Uterus (tissue), 4 donors: Measurements from ENCODE around the gene S100PBP. TPM values are rescaled to one million over a fixed set of nuclear protein-coding genes. Genes with fewer than 3 reads are reported as not detected.
"Not testable (repeated sequence)": the region's sequence is repeated elsewhere in the genome, so short reads cannot be mapped to it uniquely, and the experiment has no call there.

Experiments used
- DNase-seq, 2 donors: peaks; one replicate each; pipeline ENCODE4 v3.0.0-alpha.2; 2019 to 2020
- H3K27ac ChIP-seq, 2 donors: fragments of 200-600 bp; sonication (generic); 1 replicate in 1 of 2; 2 replicates in 1 of 2; pipeline ENCODE4 v1.5.1; 2016 to 2018
- H3K27me3 ChIP-seq, 2 donors: fragments of 200-600 bp; sonication (generic); one replicate each; pipeline ENCODE4 v1.5.1; 2018 to 2019; ENCODE audit warnings: control low read depth in 1 of 2
- H3K36me3 ChIP-seq, 2 donors: fragments of 200-600 bp; sonication (generic); one replicate each; pipeline ENCODE4 v1.5.1; 2019; ENCODE audit warnings: control low read depth in 1 of 2
- H3K4me1 ChIP-seq, 2 donors: fragments of 200-600 bp; sonication (generic); one replicate each; pipeline ENCODE4 v1.5.1; 2018 to 2019; ENCODE audit warnings: control low read depth in 1 of 2
- H3K4me3 ChIP-seq, 2 donors: fragments of 200-600 bp; sonication (generic); 1 replicate in 1 of 2; 2 replicates in 1 of 2; pipeline ENCODE4 v1.5.1; 2018 to 2019; ENCODE audit warnings: mild to moderate bottlenecking in 1 of 2
- H3K9me3 ChIP-seq, 2 donors: fragments of 200-600 bp; sonication (generic); one replicate each; pipeline ENCODE4 v1.5.1; 2019; ENCODE audit warnings: control low read depth in 1 of 2
- POLR2A ChIP-seq, 2 donors: fragments of 450-650 bp; IDR thresholded peaks; one replicate each; pipeline ENCODE4 v1.6.1; 2016; ENCODE audit warnings: antibody characterized with exemption in 2 of 2, mild to moderate bottlenecking in 1 of 2, moderate library complexity in 1 of 2
- intact Hi-C: fragments of 100-400 bp; cut with DNase I; formaldehyde crosslinking; loops from one replicate; pipeline ENCODE4 v1.15.1; 2023; ENCODE audit warnings: low total_unique reads
- total RNA-seq, 4 donors: library from RNA; depleted of rRNA in 3 of 4; stranded (reverse); fragments of >200 nt in 3 of 4; gene quantifications; one replicate each; pipeline versions ENCODE4 v1.1.0 to v1.2.4, GENCODE V29; 2014 to 2023
- TF ChIP-seq, protein P1 (sequence below), 4 experiments: fragments of 200-600 bp in 2 of 4; fragments of 450-650 bp in 2 of 4; sonication (generic) in 2 of 4; IDR thresholded peaks; one replicate each; pipeline ENCODE4 v1.5.1; 2016 to 2019; ENCODE audit warnings: antibody characterized with exemption in 4 of 4, mild to moderate bottlenecking in 2 of 4, moderate library complexity in 1 of 4
- donor health status: DM: yes; HTN: yes; CAD: no.

Gene S100PBP
- total RNA-seq, 4 donors from 2014 or later: 50.2 to 168 (median 76.4) TPM

DNA sequence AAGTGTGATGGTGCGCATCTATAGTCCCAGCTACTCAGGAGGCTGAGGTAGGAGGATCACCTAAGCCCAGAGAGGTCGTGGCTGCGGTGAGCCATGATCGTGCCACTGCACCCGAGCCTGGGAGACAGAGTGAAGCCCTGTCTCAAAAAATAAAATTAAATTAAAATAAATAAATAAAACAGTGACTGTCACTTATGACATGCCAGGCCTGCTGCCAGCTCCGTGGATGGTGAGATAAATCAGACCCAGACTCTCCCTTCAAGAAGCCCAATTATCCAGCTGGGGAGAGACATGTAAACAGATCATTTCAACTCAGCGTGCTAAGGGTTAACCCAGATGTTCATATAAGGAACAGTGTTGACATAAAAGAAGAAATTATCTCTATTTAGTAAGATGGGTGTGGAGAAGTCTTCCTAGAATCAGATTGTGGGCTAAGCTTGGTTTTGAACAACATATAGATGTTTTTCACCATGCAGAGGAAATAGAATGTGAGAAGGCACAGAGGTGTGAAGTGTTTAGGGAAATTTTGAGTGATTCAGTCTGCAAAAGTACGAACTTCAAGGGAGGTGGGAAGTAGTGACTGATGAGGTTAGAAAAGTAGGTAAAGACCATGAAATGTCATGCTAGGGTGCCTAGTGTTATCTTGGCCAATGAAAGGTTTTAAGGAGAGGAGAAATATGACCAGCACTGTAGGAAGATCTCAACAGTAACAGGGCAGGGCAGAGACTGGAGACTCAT lies 18.6 kb upstream of the S100PBP start:
- no peak for DNase-seq
- no peaks in the 10 kb centered on the region for H3K27me3 ChIP-seq
- H3K4me3 ChIP-seq: no peak overlapping the region
- H3K27ac ChIP-seq: no peak overlapping the region
- no peaks in the 10 kb centered on the region for H3K4me1 ChIP-seq
- H3K9me3 ChIP-seq: no peaks in the 10 kb centered on the region
- TF ChIP-seq, protein P1, sequence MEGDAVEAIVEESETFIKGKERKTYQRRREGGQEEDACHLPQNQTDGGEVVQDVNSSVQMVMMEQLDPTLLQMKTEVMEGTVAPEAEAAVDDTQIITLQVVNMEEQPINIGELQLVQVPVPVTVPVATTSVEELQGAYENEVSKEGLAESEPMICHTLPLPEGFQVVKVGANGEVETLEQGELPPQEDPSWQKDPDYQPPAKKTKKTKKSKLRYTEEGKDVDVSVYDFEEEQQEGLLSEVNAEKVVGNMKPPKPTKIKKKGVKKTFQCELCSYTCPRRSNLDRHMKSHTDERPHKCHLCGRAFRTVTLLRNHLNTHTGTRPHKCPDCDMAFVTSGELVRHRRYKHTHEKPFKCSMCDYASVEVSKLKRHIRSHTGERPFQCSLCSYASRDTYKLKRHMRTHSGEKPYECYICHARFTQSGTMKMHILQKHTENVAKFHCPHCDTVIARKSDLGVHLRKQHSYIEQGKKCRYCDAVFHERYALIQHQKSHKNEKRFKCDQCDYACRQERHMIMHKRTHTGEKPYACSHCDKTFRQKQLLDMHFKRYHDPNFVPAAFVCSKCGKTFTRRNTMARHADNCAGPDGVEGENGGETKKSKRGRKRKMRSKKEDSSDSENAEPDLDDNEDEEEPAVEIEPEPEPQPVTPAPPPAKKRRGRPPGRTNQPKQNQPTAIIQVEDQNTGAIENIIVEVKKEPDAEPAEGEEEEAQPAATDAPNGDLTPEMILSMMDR (IDR thresholded peaks at IDR 0.05): no peak
- TF ChIP-seq POLR2A (IDR thresholded peaks at IDR 0.05): no peak
- H3K36me3 ChIP-seq: no peaks in the 10 kb centered on the region
- intact Hi-C loops: no loop called here

DNA sequence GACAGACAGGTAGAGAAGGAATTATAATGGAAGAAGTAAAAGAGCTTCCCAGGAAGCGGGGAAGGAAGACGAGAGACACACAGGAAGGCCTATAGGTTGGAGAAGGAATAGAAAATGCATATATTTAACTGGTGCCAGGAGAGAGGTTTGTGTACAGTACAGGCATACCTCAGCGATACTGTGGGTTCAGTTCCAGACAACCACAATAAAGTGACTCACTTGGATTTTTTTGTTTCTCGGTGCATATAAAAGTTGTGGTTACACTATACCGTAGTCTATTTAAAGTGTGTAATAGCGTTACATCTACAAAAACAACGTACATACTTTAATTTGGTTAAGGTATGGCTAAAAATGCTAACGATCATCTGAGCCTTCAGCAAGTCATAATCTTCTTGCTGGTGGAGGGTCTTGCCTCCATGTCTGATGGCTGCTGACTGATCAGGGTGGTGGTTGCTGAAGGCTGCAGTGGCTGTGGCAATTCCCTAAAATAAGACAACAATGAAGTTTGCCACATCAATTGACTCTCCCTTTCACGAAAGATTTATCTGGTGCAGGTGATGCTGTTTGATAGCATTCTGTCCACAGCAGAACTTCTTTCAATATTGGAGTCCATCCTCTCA lies 16.2 kb upstream of the S100PBP start:
- intact Hi-C loops: no loop called here
- no peak for DNase-seq

DNA sequence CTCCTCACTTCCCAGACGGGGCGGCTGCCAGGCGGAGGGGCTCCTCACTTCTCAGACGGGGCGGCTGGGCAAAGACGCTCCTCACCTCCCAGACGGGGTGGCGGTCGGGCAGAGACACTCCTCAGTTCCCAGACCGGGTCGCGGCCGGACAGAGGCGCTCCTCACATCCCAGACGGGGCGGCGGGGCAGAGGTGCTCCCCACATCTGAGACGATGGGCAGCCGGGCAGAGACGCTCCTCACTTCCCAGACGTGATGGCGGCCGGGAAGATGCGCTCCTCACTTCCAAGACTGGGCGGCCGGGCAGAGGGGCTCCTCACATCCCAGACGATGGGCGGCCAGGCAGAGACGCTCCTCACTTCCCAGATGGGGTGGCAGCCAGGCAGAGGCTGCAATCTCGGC lies 13.0 kb upstream of the S100PBP start:
- H3K4me3 ChIP-seq, H3K4me1 ChIP-seq, DNase-seq, intact Hi-C loops, H3K27me3 ChIP-seq, H3K9me3 ChIP-seq, H3K36me3 ChIP-seq, H3K27ac ChIP-seq: not testable (repeated sequence)

More for the DNA sequence above, 16.2 kb upstream of the S100PBP start:
- Histone ChIP-seq H3K27ac (no peak overlapping the region), H3K9me3 (no peaks in the 10 kb centered on the region), H3K36me3 (no peaks in the 10 kb centered on the region), H3K4me3 (no peak overlapping the region), H3K27me3 (no peaks in the 10 kb centered on the region), H3K4me1 (no peaks in the 10 kb centered on the region)
- no peak for TF ChIP-seq POLR2A (IDR thresholded peaks at IDR 0.05)
- TF ChIP-seq, protein P1 (IDR thresholded peaks at IDR 0.05): no peak

DNA sequence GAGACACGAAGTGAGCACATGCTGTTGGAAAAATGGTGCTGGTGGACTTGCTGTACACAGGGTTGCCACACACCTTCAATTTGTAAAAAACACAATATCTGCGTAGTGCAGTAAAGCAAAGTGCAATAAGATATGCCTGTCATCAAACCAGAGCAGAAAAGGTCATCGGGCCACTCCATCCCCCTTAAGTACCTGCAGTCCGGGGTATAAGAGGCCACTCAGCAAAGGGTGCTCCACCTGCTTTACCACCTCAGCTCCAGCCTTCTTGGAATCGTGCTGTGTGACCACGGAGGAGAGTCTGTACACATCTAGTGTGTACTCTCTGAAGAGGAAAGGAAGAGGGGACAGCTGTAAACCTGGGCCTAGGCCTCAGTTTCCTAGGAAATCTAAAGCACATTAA lies 11.2 kb upstream of the S100PBP start:
- TF ChIP-seq POLR2A (IDR thresholded peaks at IDR 0.05): no peak
- TF ChIP-seq, protein P1 (IDR thresholded peaks at IDR 0.05): no peak
- H3K27ac ChIP-seq: no peak overlapping the region
- H3K4me3 ChIP-seq: no peak overlapping the region
- no peaks in the 10 kb centered on the region for H3K36me3 ChIP-seq
- H3K27me3 ChIP-seq: no peaks in the 10 kb centered on the region
- intact Hi-C loops: no loop called here
- DNase-seq: no peak
- H3K9me3 ChIP-seq: no peaks in the 10 kb centered on the region
- no peaks in the 10 kb centered on the region for H3K4me1 ChIP-seq

DNA sequence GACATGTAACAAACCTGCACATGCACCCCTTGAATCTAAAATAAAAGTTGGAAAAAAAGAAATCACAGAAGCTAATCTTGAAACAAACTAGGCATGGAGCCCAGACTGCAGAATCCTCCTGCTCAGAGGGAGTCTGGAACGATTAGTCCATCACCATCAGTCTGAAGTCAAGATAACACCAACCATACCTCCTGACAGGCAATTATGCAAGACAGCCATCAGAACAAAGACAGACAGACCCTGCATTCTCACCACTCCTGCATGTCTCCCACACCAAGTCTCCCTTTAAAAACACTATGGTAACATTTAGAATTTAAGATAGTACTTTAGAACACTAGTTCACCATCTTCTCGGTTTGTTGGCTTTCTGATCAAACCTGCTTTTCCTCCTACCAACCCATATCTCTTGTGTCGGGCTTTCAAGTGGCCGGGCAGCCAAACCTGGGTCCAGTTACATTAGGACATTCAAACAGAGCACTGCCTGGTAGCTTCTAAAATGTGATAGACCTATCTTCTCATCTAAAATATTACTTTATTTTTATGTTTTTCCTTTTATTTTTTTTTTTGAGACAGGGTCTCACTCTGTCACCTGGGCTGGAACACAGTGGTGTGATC lies 10.4 kb upstream of the S100PBP start:
- no peaks in the 10 kb centered on the region for H3K27me3 ChIP-seq
- H3K27ac ChIP-seq: no peak overlapping the region
- intact Hi-C loops: no loop called here
- no peaks in the 10 kb centered on the region for H3K4me1 ChIP-seq
- DNase-seq: no peak
- no peak for TF ChIP-seq POLR2A (IDR thresholded peaks at IDR 0.05)
- TF ChIP-seq, protein P1 (IDR thresholded peaks at IDR 0.05): no peak
- H3K36me3 ChIP-seq: no peaks in the 10 kb centered on the region
- H3K9me3 ChIP-seq: no peaks in the 10 kb centered on the region
- H3K4me3 ChIP-seq: no peak overlapping the region
